HUES6 (cell line): ENCODE measurements around the gene TIGIT.

Source experiments
- H3K27ac ChIP-seq: 2 replicates; pipeline ENCODE4 v1.7.0; 2013; ENCODE audit warnings: low read depth, mild to moderate bottlenecking, low read length, inconsistent platforms
- H3K27me3 ChIP-seq: 2 replicates; pipeline ENCODE4 v1.6.1; 2013; ENCODE audit warnings: low read length; ENCODE audit not compliant: control insufficient read depth, insufficient read depth
- H3K36me3 ChIP-seq: 2 replicates; pipeline ENCODE4 v1.6.1; 2013; ENCODE audit warnings: low read length; ENCODE audit not compliant: control insufficient read depth, insufficient read depth
- H3K4me1 ChIP-seq: 2 replicates; pipeline ENCODE4 v1.6.1; 2013; ENCODE audit warnings: low read length; ENCODE audit not compliant: control insufficient read depth, insufficient read depth
- H3K4me3 ChIP-seq: 2 replicates; pipeline ENCODE4 v1.5.1; 2013; ENCODE audit warnings: low read depth, low read length
- H3K9ac ChIP-seq: one replicate; pipeline ENCODE4 v1.6.1; 2013; ENCODE audit warnings: mild to moderate bottlenecking, low read length
- H3K9me3 ChIP-seq: 2 replicates; pipeline ENCODE4 v1.6.1; 2013; ENCODE audit warnings: low read depth, low read length; ENCODE audit not compliant: control insufficient read depth, insufficient read depth

TIGIT gene

GRCh38 chr3:114310695-114311094, 16.9 kb downstream of the TIGIT start:
- Histone ChIP-seq H3K4me3 (no peak overlapping the region), H3K27ac (no peak overlapping the region), H3K9me3 (no peaks in the 10 kb centered on the region), H3K36me3 (no peaks in the 10 kb centered on the region), H3K4me1 (no peaks in the 10 kb centered on the region), H3K27me3 (no peaks in the 10 kb centered on the region), H3K9ac (no peak overlapping the region)

- Histone ChIP-seq H3K9ac (no peak overlapping the region), H3K27ac (no peak overlapping the region), H3K9me3 (no peaks in the 10 kb centered on the region), H3K36me3 (no peaks in the 10 kb centered on the region), H3K27me3 (no peaks in the 10 kb centered on the region), H3K4me1 (peaks cover 5% of the 10 kb centered on the region), H3K4me3 (no peak overlapping the region)
These were observed 19.6 kb downstream of the TIGIT start for GRCh38 chr3:114313426-114313825.

GRCh38 chr3:114314282-114314681, 20.5 kb downstream of the TIGIT start:
- Histone ChIP-seq H3K4me3 (no peak overlapping the region), H3K9ac (no peak overlapping the region), H3K4me1 (peaks cover 13% of the 10 kb centered on the region), H3K9me3 (no peaks in the 10 kb centered on the region), H3K27me3 (no peaks in the 10 kb centered on the region), H3K36me3 (no peaks in the 10 kb centered on the region), H3K27ac (no peak overlapping the region)

- H3K9me3 ChIP-seq = no peaks in the 10 kb centered on the region
These were observed 24.5 kb downstream of the TIGIT start for GRCh38 chr3:114318295-114318694.

GRCh38 chr3:114319453-114319852, 25.6 kb downstream of the TIGIT start:
- H3K27me3 ChIP-seq = no peaks in the 10 kb centered on the region
- H3K27ac ChIP-seq = 0 out of 2 replicates have a peak overlapping the region, but pooled peaks have one; percentile 51
- peak overlapping the region; percentile 16; the same call in 1 of the 2 replicates for H3K4me3 ChIP-seq
- H3K4me1 ChIP-seq = peaks cover 28% of the 10 kb centered on the region
- no peaks in the 10 kb centered on the region for H3K9me3 ChIP-seq
- H3K36me3 ChIP-seq = no peaks in the 10 kb centered on the region
- no peak overlapping the region for H3K9ac ChIP-seq

More at GRCh38 chr3:114318295-114318694, 24.5 kb downstream of the TIGIT start:
- Histone ChIP-seq H3K4me3 (no peak overlapping the region), H3K27me3 (no peaks in the 10 kb centered on the region), H3K36me3 (no peaks in the 10 kb centered on the region), H3K9ac (no peak overlapping the region), H3K27ac (no peak overlapping the region), H3K4me1 (peaks cover 23% of the 10 kb centered on the region)

GRCh38 chr3:114320246-114320645, 26.4 kb downstream of the TIGIT start:
- H3K27ac ChIP-seq = no peak overlapping the region
- peaks cover 28% of the 10 kb centered on the region for H3K4me1 ChIP-seq
- H3K36me3 ChIP-seq = no peaks in the 10 kb centered on the region
- no peaks in the 10 kb centered on the region for H3K27me3 ChIP-seq
- no peak overlapping the region for H3K9ac ChIP-seq
- no peak overlapping the region for H3K4me3 ChIP-seq
- H3K9me3 ChIP-seq = no peaks in the 10 kb centered on the region

- H3K9ac ChIP-seq = no peak overlapping the region
These were observed 29.9 kb downstream of the TIGIT start for GRCh38 chr3:114323546-114324254.

GRCh38 chr3:114327665-114328064, 33.8 kb downstream of the TIGIT start:
- Histone ChIP-seq H3K27me3 (no peaks in the 10 kb centered on the region), H3K9me3 (peaks cover 6% of the 10 kb centered on the region), H3K4me3 (no peak overlapping the region), H3K36me3 (no peaks in the 10 kb centered on the region), H3K9ac (no peak overlapping the region), H3K27ac (no peak overlapping the region), H3K4me1 (peaks cover 4% of the 10 kb centered on the region)

More at GRCh38 chr3:114323546-114324254, 29.9 kb downstream of the TIGIT start:
- no peak overlapping the region for H3K27ac ChIP-seq
- no peaks in the 10 kb centered on the region for H3K9me3 ChIP-seq
- no peaks in the 10 kb centered on the region for H3K36me3 ChIP-seq
- no peak overlapping the region for H3K4me3 ChIP-seq
- no peaks in the 10 kb centered on the region for H3K27me3 ChIP-seq
- H3K4me1 ChIP-seq = peaks cover 20% of the 10 kb centered on the region

- no peaks in the 10 kb centered on the region for H3K27me3 ChIP-seq
- peaks cover 10% of the 10 kb centered on the region for H3K4me1 ChIP-seq
- H3K9ac ChIP-seq = no peak overlapping the region
- no peak overlapping the region for H3K27ac ChIP-seq
- peaks cover 6% of the 10 kb centered on the region for H3K9me3 ChIP-seq
- H3K36me3 ChIP-seq = no peaks in the 10 kb centered on the region
- no peak overlapping the region for H3K4me3 ChIP-seq
These were observed 34.5 kb downstream of the TIGIT start for GRCh38 chr3:114328345-114328744.

GRCh38 chr3:114329823-114330222, 36.0 kb downstream of the TIGIT start:
- H3K36me3 ChIP-seq = no peaks in the 10 kb centered on the region
- H3K27me3 ChIP-seq = no peaks in the 10 kb centered on the region
- H3K4me1 ChIP-seq = peaks cover 14% of the 10 kb centered on the region; the same call in 1 of the 2 replicates
- H3K9me3 ChIP-seq = peaks cover 6% of the 10 kb centered on the region
- no peak overlapping the region for H3K27ac ChIP-seq
- no peak overlapping the region for H3K4me3 ChIP-seq
- H3K9ac ChIP-seq = no peak overlapping the region

GRCh38 chr3:114331007-114331406, 37.2 kb downstream of the TIGIT start:
- Histone ChIP-seq H3K27me3 (no peaks in the 10 kb centered on the region), H3K36me3 (no peaks in the 10 kb centered on the region), H3K4me3 (no peak overlapping the region), H3K9ac (no peak overlapping the region), H3K4me1 (peaks cover 21% of the 10 kb centered on the region; the same call in 1 of the 2 replicates), H3K9me3 (peaks cover 6% of the 10 kb centered on the region), H3K27ac (no peak overlapping the region)
